ENCODE results near the gene ANK2. TPM values are rescaled to one million over a fixed set of nuclear protein-coding genes. Genes with fewer than 3 reads are reported as not detected.

ANK2 gene
- total RNA-seq, 4 donors from 2014 or later = 27.4 to 142 (median 47.2) TPM

- Histone ChIP-seq H3K27ac (peak overlapping the region; percentile 38 to 47), H3K36me3 (no peaks in the 10 kb centered on the region)
- TF ChIP-seq POLR2A (IDR thresholded peaks at IDR 0.05) (no peak), CTCF (IDR thresholded peaks at IDR 0.05) (no peak)
These were observed 227.2 kb downstream of the ANK2 start for GRCh38 chr4:113276464-113277170.

GRCh38 chr4:113278324-113278934, 229.0 kb downstream of the ANK2 start:
- no peak overlapping the region for H3K4me3 ChIP-seq
- no peak overlapping the region for H3K27ac ChIP-seq
- TF ChIP-seq CTCF (IDR thresholded peaks at IDR 0.05) (peak; percentile 39 to 55 (median 47)), POLR2A (IDR thresholded peaks at IDR 0.05) (no peak)
- peak; percentile 66 to 69 for DNase-seq
- no peaks in the 10 kb centered on the region for H3K36me3 ChIP-seq
- no peaks in the 10 kb centered on the region for H3K4me1 ChIP-seq
- intact Hi-C loops (cut with DNase I; ENCODE audit: low total_unique reads) = no loop called here
- no peaks in the 10 kb centered on the region for H3K9me3 ChIP-seq
- H3K27me3 ChIP-seq = no peaks in the 10 kb centered on the region

More at GRCh38 chr4:113276464-113277170, 227.2 kb downstream of the ANK2 start:
- no peaks in the 10 kb centered on the region for H3K27me3 ChIP-seq
- no peak for DNase-seq
- intact Hi-C loops (cut with DNase I; ENCODE audit: low total_unique reads) = no loop called here
- no peak overlapping the region for H3K4me3 ChIP-seq
- H3K4me1 ChIP-seq = no peaks in the 10 kb centered on the region
- no peaks in the 10 kb centered on the region for H3K9me3 ChIP-seq

- DNase-seq = no peak
- Histone ChIP-seq H3K36me3 (no peaks in the 10 kb centered on the region), H3K27ac (no peak overlapping the region), H3K9me3 (no peaks in the 10 kb centered on the region), H3K4me1 (no peaks in the 10 kb centered on the region), H3K4me3 (no peak overlapping the region), H3K27me3 (no peaks in the 10 kb centered on the region)
- intact Hi-C loops (cut with DNase I; ENCODE audit: low total_unique reads) = no loop called here
- TF ChIP-seq CTCF (IDR thresholded peaks at IDR 0.05) (no peak), POLR2A (IDR thresholded peaks at IDR 0.05) (no peak)
These were observed 236.0 kb downstream of the ANK2 start for GRCh38 chr4:113285501-113285900.

GRCh38 chr4:113288257-113288656, 238.8 kb downstream of the ANK2 start:
- no peak for TF ChIP-seq POLR2A (IDR thresholded peaks at IDR 0.05)
- no peak for TF ChIP-seq CTCF (IDR thresholded peaks at IDR 0.05)
- no peak for DNase-seq
- intact Hi-C loops (cut with DNase I; ENCODE audit: low total_unique reads) = no loop called here

GRCh38 chr4:113288696-113289095, 239.2 kb downstream of the ANK2 start:
- intact Hi-C loops (cut with DNase I; ENCODE audit: low total_unique reads) = no loop called here
- DNase-seq = no peak
- no peak overlapping the region for H3K4me3 ChIP-seq
- H3K4me1 ChIP-seq = no peaks in the 10 kb centered on the region
- no peak overlapping the region for H3K27ac ChIP-seq
- TF ChIP-seq POLR2A (IDR thresholded peaks at IDR 0.05) (no peak), CTCF (IDR thresholded peaks at IDR 0.05) (no peak)
- no peaks in the 10 kb centered on the region for H3K36me3 ChIP-seq
- H3K9me3 ChIP-seq = no peaks in the 10 kb centered on the region
- H3K27me3 ChIP-seq = no peaks in the 10 kb centered on the region

More at GRCh38 chr4:113288257-113288656, 238.8 kb downstream of the ANK2 start:
- H3K9me3 ChIP-seq = no peaks in the 10 kb centered on the region
- no peaks in the 10 kb centered on the region for H3K4me1 ChIP-seq
- no peak overlapping the region for H3K4me3 ChIP-seq
- no peaks in the 10 kb centered on the region for H3K36me3 ChIP-seq
- H3K27ac ChIP-seq = no peak overlapping the region
- no peaks in the 10 kb centered on the region for H3K27me3 ChIP-seq

Measured in uterus (tissue), 4 donors.